Liver (tissue), 9 donors: ENCODE measurements around the gene DENND1C. TPM values are rescaled to one million over a fixed set of nuclear protein-coding genes. Genes with fewer than 3 reads are reported as not detected.
"Not testable (repeated sequence)": the region's sequence is repeated elsewhere in the genome, so short reads cannot be mapped to it uniquely, and the experiment has no call there.

Experiments used
- DNase-seq: peaks from one replicate; pipeline ENCODE4 v3.0.0-alpha.2; 2017; ENCODE audit warnings: low spot score
- H3K27ac ChIP-seq, 2 donors: one replicate each; pipeline ENCODE4 v1.7.0; 2013; ENCODE audit warnings: inconsistent platforms in 2 of 2, low read length in 2 of 2, control low read depth in 1 of 2, low read depth in 1 of 2, mild to moderate bottlenecking in 1 of 2
- H3K27me3 ChIP-seq, 4 donors: one replicate each; pipeline versions ENCODE4 v1.6.1 to v1.7.0; 2013; ENCODE audit warnings: low read length in 3 of 4, inconsistent platforms in 1 of 4, mild to moderate bottlenecking in 1 of 4, moderate library complexity in 1 of 4; ENCODE audit not compliant: control insufficient read depth in 4 of 4, insufficient read depth in 4 of 4
- H3K36me3 ChIP-seq, 4 donors: one replicate each; pipeline versions ENCODE4 v1.6.1 to v1.7.0; 2013; ENCODE audit warnings: low read length in 3 of 4, mild to moderate bottlenecking in 3 of 4, low read depth in 1 of 4, moderate library complexity in 1 of 4; ENCODE audit not compliant: control insufficient read depth in 4 of 4, insufficient read depth in 3 of 4
- H3K4me1 ChIP-seq, 4 donors: one replicate each; pipeline versions ENCODE4 v1.6.1 to v1.7.0; 2013; ENCODE audit warnings: low read length in 3 of 4, mild to moderate bottlenecking in 3 of 4, moderate library complexity in 1 of 4; ENCODE audit not compliant: control insufficient read depth in 4 of 4, insufficient read depth in 4 of 4
- H3K4me3 ChIP-seq, 3 donors: one replicate each; pipeline versions ENCODE4 v1.6.1 to v1.7.0; 2013; ENCODE audit warnings: low read length in 3 of 3, control low read depth in 1 of 3, low read depth in 1 of 3, mild to moderate bottlenecking in 1 of 3
- H3K9ac ChIP-seq, 2 donors: one replicate each; pipeline ENCODE4 v1.7.0; 2013; ENCODE audit warnings: low read length in 2 of 2, mild to moderate bottlenecking in 2 of 2, moderate library complexity in 2 of 2, control low read depth in 1 of 2, low read depth in 1 of 2
- H3K9me3 ChIP-seq, 4 donors: one replicate each; pipeline versions ENCODE4 v1.6.1 to v1.7.0; 2013; ENCODE audit warnings: low read length in 3 of 4; ENCODE audit not compliant: control insufficient read depth in 4 of 4
- EGR1 ChIP-seq, 2 donors: IDR thresholded peaks; 2 replicates each; pipeline ENCODE4 v1.6.1; 2016 to 2018; ENCODE audit warnings: antibody characterized with exemption in 2 of 2, low read depth in 2 of 2
- FOXA1 ChIP-seq: IDR thresholded peaks from 2 replicates; pipeline ENCODE4 v1.6.1; 2016; ENCODE audit warnings: antibody characterized with exemption
- FOXA2 ChIP-seq: IDR thresholded peaks from 2 replicates; pipeline ENCODE4 v1.6.1; 2016; ENCODE audit warnings: antibody characterized with exemption
- HNF4A ChIP-seq, 2 donors: conservative IDR thresholded peaks; 2 replicates each; pipeline ENCODE4 v1.6.1; 2016; ENCODE audit warnings: antibody characterized with exemption in 2 of 2, mild to moderate bottlenecking in 2 of 2
- JUND ChIP-seq, 2 donors: IDR thresholded peaks; 2 replicates each; pipeline ENCODE4 v1.6.1; 2016; ENCODE audit warnings: antibody characterized with exemption in 2 of 2
- MAX ChIP-seq: IDR thresholded peaks from 2 replicates; pipeline ENCODE4 v1.6.1; 2016; ENCODE audit warnings: antibody characterized with exemption
- NR2F2 ChIP-seq: IDR thresholded peaks from 2 replicates; pipeline ENCODE4 v1.6.1; 2016; ENCODE audit warnings: antibody characterized with exemption
- REST ChIP-seq: IDR thresholded peaks from 2 replicates; pipeline ENCODE4 v1.6.1; 2016; ENCODE audit warnings: antibody characterized with exemption, mild to moderate bottlenecking
- RXRA ChIP-seq, 2 donors: IDR thresholded peaks; 2 replicates each; pipeline ENCODE4 v1.6.1; 2017 to 2018; ENCODE audit warnings: antibody characterized with exemption in 2 of 2, mild to moderate bottlenecking in 1 of 2
- SP1 ChIP-seq: IDR thresholded peaks from 2 replicates; pipeline ENCODE4 v1.6.1; 2018; ENCODE audit warnings: antibody characterized with exemption, mild to moderate bottlenecking
- TAF1 ChIP-seq: conservative IDR thresholded peaks from 2 replicates; pipeline ENCODE4 v1.6.1; 2016; ENCODE audit warnings: antibody characterized with exemption, mild to moderate bottlenecking
- YY1 ChIP-seq: IDR thresholded peaks from 2 replicates; pipeline ENCODE4 v1.6.1; 2016; ENCODE audit warnings: antibody characterized with exemption, mild to moderate bottlenecking
- ZBTB33 ChIP-seq: IDR thresholded peaks from 2 replicates; pipeline ENCODE4 v1.6.1; 2016; ENCODE audit warnings: antibody characterized with exemption
- WGBS: extraction: QIAGEN DNeasy Blood & Tissue Kit; methylation state at CpG from one replicate; pipeline ENCODE4 v1.1.7; 2013; 5-methylcytosine and 5-hydroxymethylcytosine counted together
- polyA plus RNA-seq, 2 donors: library from polyadenylated mRNA; stranded (reverse) in 1 of 2; unstranded in 1 of 2; fragments of 200-250 nt in 1 of 2; fragments of >200 nt in 1 of 2; fragmentation: Nextera tagmentation in 1 of 2; extraction: Ambion mirVana in 1 of 2; gene quantifications; one replicate each; pipeline versions ENCODE4 v1.2.1 to v1.2.3, GENCODE V29; 2013 to 2015
- total RNA-seq, 2 donors: library from RNA; depleted of rRNA; stranded (reverse); fragments of >200 nt; gene quantifications; one replicate each; pipeline ENCODE4 v1.2.3, GENCODE V29; 2014
- donor health status: healthy.
- donor health status: healthy.
- donor health status: healthy.
- donor health status: healthy.
- donor health status: healthy.

DENND1C gene
- total and polyA plus RNA-seq, 4 donors = 0.99 to 1.5 (median 1.2) TPM

- 44% methylated on average over 20 of the region's 20 CpGs for WGBS
- H3K4me3 ChIP-seq = no peak overlapping the region
- peak; percentile 57 for DNase-seq
- no peaks in the 10 kb centered on the region for H3K36me3 ChIP-seq
- H3K27me3 ChIP-seq = no peaks in the 10 kb centered on the region
- H3K4me1 ChIP-seq = peaks cover 0 to 3% (median under 1%) of the 10 kb centered on the region in 4 donors
- H3K27ac ChIP-seq = peak overlapping the region in 1 of 2 donors; percentile 7
- no peak overlapping the region for H3K9ac ChIP-seq
- TF ChIP-seq MAX (no peak), ZBTB33 (no peak), FOXA2 (no peak), TAF1 (no peak), HNF4A (conservative IDR thresholded peaks at IDR 0.05) (no peak), EGR1 (IDR thresholded peaks at IDR 0.05; ENCODE audit: low read depth in 2 of 2) (no peak), RXRA (IDR thresholded peaks at IDR 0.05) (peak; percentile 6 to 59), JUND (IDR thresholded peaks at IDR 0.05) (no peak), NR2F2 (peak; percentile 62), FOXA1 (no peak), SP1 (peak; percentile 36), YY1 (no peak), REST (no peak)
- H3K9me3 ChIP-seq = no peaks in the 10 kb centered on the region
Observed at GRCh38 chr19:6509118-6509971, 27.8 kb upstream of the DENND1C start.

- WGBS = 86% methylated on average over 9 of the region's 9 CpGs
- H3K4me1 ChIP-seq, H3K27me3 ChIP-seq, H3K9me3 ChIP-seq, H3K36me3 ChIP-seq, H3K9ac ChIP-seq, DNase-seq, H3K27ac ChIP-seq, H3K4me3 ChIP-seq: not testable (repeated sequence)
Observed at GRCh38 chr19:6508028-6508771, 26.6 kb upstream of the DENND1C start.
